Gastroesophageal sphincter (tissue), 3 donors: ENCODE results near the gene ARL6IP5.

Experiments used
- CTCF ChIP-seq, 4 experiments: fragments of 200-600 bp in 2 of 4; fragments of 450-650 bp in 2 of 4; sonication (generic) in 1 of 4; IDR thresholded peaks; one replicate each; pipeline ENCODE4 v1.5.1; 2017 to 2019; ENCODE audit warnings: antibody characterized with exemption in 4 of 4, mild to moderate bottlenecking in 2 of 4, moderate library complexity in 2 of 4
- EP300 ChIP-seq: sonication (generic); formaldehyde crosslinking; IDR thresholded peaks from one replicate; pipeline ENCODE4 v1.6.1; 2017; ENCODE audit warnings: antibody characterized with exemption, mild to moderate bottlenecking
- POLR2A ChIP-seq, 2 donors: fragments of 450-650 bp; IDR thresholded peaks; one replicate each; pipeline ENCODE4 v1.6.1; 2017; ENCODE audit warnings: antibody characterized with exemption in 2 of 2, mild to moderate bottlenecking in 2 of 2, moderate library complexity in 1 of 2
- POLR2AphosphoS5 ChIP-seq: sonication (generic); formaldehyde crosslinking; IDR thresholded peaks from one replicate; pipeline ENCODE4 v1.6.1; 2017; ENCODE audit warnings: antibody characterized with exemption

DNA sequence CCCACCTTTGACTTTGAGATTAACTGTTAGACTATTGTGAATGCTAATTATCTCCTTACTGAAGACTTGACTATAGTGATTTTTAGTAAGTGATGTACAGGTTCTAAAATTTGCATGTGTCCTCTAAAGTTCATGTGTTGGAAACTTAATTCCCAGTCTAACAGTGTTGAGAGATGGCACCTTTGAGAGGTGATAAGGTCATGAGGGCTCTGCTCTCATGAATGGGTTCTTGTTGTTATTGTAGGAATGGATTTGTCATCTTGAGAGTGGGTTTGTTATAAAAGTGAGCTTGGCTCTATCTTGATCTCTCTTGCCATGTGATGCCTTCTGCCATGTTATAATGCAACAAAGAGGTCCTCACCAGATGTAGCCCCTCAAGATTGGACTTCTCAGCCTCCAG lies 56.6 kb downstream of the ARL6IP5 start:
- TF ChIP-seq EP300: no peak
- no peak for TF ChIP-seq CTCF (IDR thresholded peaks at IDR 0.05)
- TF ChIP-seq POLR2AphosphoS5: no peak
- no peak for TF ChIP-seq POLR2A (IDR thresholded peaks at IDR 0.05)
